Amniotic stem cell (primary cell): ENCODE measurements around the gene TACC3.

Source experiments
- DNase-seq: peaks from one replicate; lab custom pipeline; 2025; lab: John Stamatoyannopoulos, UW

The TACC3 gene

GRCh38 chr4:1703867-1704266 is 17.5 kb upstream of the TACC3 start:
- DNase-seq: no peak

GRCh38 chr4:1705732-1706131 is 15.6 kb upstream of the TACC3 start:
- no peak for DNase-seq

- no peak for DNase-seq
These were observed 15.0 kb upstream of the TACC3 start for GRCh38 chr4:1706358-1706757.

- no peak for DNase-seq
These were observed 12.7 kb upstream of the TACC3 start for GRCh38 chr4:1708581-1708980.

- DNase-seq: no peak
These were observed 10.2 kb upstream of the TACC3 start for GRCh38 chr4:1711055-1711570.

GRCh38 chr4:1711571-1712215 is 9.6 kb upstream of the TACC3 start:
- peak; percentile 21 for DNase-seq

- DNase-seq: peak; percentile 80
These were observed 8.9 kb upstream of the TACC3 start, which contains the start of gene SLBP for GRCh38 chr4:1712216-1713002. Gene SLBP, minus strand, starts transcription at chr4:1712319. Its CDS starts 131 bp downstream, at chr4:1712188.

- DNase-seq: no peak
These were observed 8.1 kb upstream of the TACC3 start for GRCh38 chr4:1713003-1713851.

GRCh38 chr4:1714303-1715001 is 6.9 kb upstream of the TACC3 start:
- no peak for DNase-seq

- no peak for DNase-seq
These were observed 6.1 kb upstream of the TACC3 start for GRCh38 chr4:1715002-1715758.

- no peak for DNase-seq
These were observed 5.0 kb upstream of the TACC3 start for GRCh38 chr4:1716065-1716945.

GRCh38 chr4:1717129-1718094 is 3.9 kb upstream of the TACC3 start:
- no peak for DNase-seq

- DNase-seq: no peak
These were observed 3.0 kb upstream of the TACC3 start for GRCh38 chr4:1718095-1718850.

- DNase-seq: no peak
These were observed 948 bp upstream of the TACC3 start for GRCh38 chr4:1720163-1720983.

GRCh38 chr4:1721666-1722550 is 587 bp downstream of the TACC3 start:
- DNase-seq: no peak

- DNase-seq: no peak
These were observed 1.3 kb downstream of the TACC3 start for GRCh38 chr4:1722551-1723118.
